Common myeloid progenitor, CD34-positive (primary cell): Measurements from ENCODE around the gene ADGRD1.

Experiments
- CTCF ChIA-PET: fragments of 350-600 bp; sonication (Branson Sonifier 250); formaldehyde crosslinking; loops from one replicate; lab custom pipeline; 2021; ENCODE audit warnings: antibody characterized with exemption; lab: Charles Lee
- POLR2A ChIA-PET: fragments of 350-600 bp; sonication (Branson Sonifier 250); formaldehyde crosslinking; loops from one replicate; lab custom pipeline; 2021; ENCODE audit warnings: antibody characterized with exemption; lab: Charles Lee
- DNase-seq, 3 donors: peaks; one replicate each; pipeline versions ENCODE4 v3.0.0 to v3.0.0-alpha.2; 2013
- H3K27ac ChIP-seq, 2 experiments: 1 replicate in 1 of 2; 2 replicates in 1 of 2; pipeline ENCODE4 v1.7.0; 2013; ENCODE audit warnings: inconsistent platforms in 2 of 2, low read length in 2 of 2, mild to moderate bottlenecking in 2 of 2, low read depth in 1 of 2, moderate library complexity in 1 of 2; ENCODE audit not compliant: severe bottlenecking in 2 of 2, insufficient read depth in 1 of 2, poor library complexity in 1 of 2
- H3K27me3 ChIP-seq, 5 experiments: replicated peaks in 2 of 5; 1 replicate in 3 of 5; 2 replicates in 2 of 5; pipeline versions ENCODE4 v1.6.1 to v1.7.0; 2013; ENCODE audit warnings: low read length in 4 of 5, mild to moderate bottlenecking in 2 of 5, moderate library complexity in 2 of 5, inconsistent platforms in 1 of 5; ENCODE audit not compliant: insufficient read depth in 5 of 5, control insufficient read depth in 4 of 5
- H3K36me3 ChIP-seq, 4 experiments: 1 replicate in 2 of 4; 2 replicates in 2 of 4; pipeline versions ENCODE4 v1.6.1 to v1.7.0; 2013; ENCODE audit warnings: low read length in 3 of 4, control low read depth in 1 of 4, mild to moderate bottlenecking in 1 of 4; ENCODE audit not compliant: control insufficient read depth in 4 of 4, insufficient read depth in 4 of 4
- H3K4me1 ChIP-seq, 4 experiments: 1 replicate in 3 of 4; 2 replicates in 1 of 4; pipeline versions ENCODE4 v1.6.1 to v1.7.1; 2013; ENCODE audit warnings: low read length in 3 of 4, mild to moderate bottlenecking in 3 of 4, control low read depth in 1 of 4, inconsistent platforms in 1 of 4, moderate library complexity in 1 of 4; ENCODE audit not compliant: control insufficient read depth in 4 of 4, insufficient read depth in 4 of 4; ENCODE audit errors: control extremely low read depth in 1 of 4
- H3K4me3 ChIP-seq, 7 experiments: 1 replicate in 4 of 7; 2 replicates in 3 of 7; pipeline versions ENCODE4 v1.5.1 to v1.7.0; 2013; ENCODE audit warnings: mild to moderate bottlenecking in 7 of 7, low read length in 6 of 7, moderate library complexity in 6 of 7, inconsistent platforms in 2 of 7, low read depth in 2 of 7, control low read depth in 1 of 7; ENCODE audit not compliant: insufficient read depth in 4 of 7, control insufficient read depth in 1 of 7; ENCODE audit errors: extremely low read depth in 1 of 7
- H3K9me3 ChIP-seq, 5 experiments: 1 replicate in 4 of 5; 2 replicates in 1 of 5; pipeline versions ENCODE4 v1.6.1 to v1.7.1; 2013; ENCODE audit warnings: low read length in 4 of 5, mild to moderate bottlenecking in 2 of 5, inconsistent platforms in 1 of 5, low read depth in 1 of 5, moderate library complexity in 1 of 5; ENCODE audit not compliant: control insufficient read depth in 4 of 5, insufficient read depth in 2 of 5; ENCODE audit errors: control extremely low read depth in 1 of 5
- WGBS: methylation state at CpG from one replicate; pipeline ENCODE4 v1.1.5; 2013; ENCODE audit not compliant: insufficient coverage; 5-methylcytosine and 5-hydroxymethylcytosine counted together

Gene ADGRD1

GRCh38 chr12:131034631-131035244 is 81.0 kb downstream of the ADGRD1 start:
- Histone ChIP-seq H3K4me1 (no peaks in the 10 kb centered on the region), H3K4me3 (no peak overlapping the region), H3K36me3 (no peaks in the 10 kb centered on the region), H3K27me3 (peaks cover 0 to 16% (median 0%) of the 10 kb centered on the region in 5 experiments), H3K27ac (no peak overlapping the region), H3K9me3 (no peaks in the 10 kb centered on the region)
- no peak for DNase-seq
- POLR2A ChIA-PET = no interaction called here
- WGBS = 74% methylated on average over 8 of the region's 15 CpGs
- CTCF ChIA-PET = no interaction called here

- ChIA-PET POLR2A (no interaction called here), CTCF (no interaction called here)
- DNase-seq = no peak
- H3K36me3 ChIP-seq = no peaks in the 10 kb centered on the region
- peaks cover 0 to 16% (median 0%) of the 10 kb centered on the region in 5 experiments for H3K27me3 ChIP-seq
- H3K9me3 ChIP-seq = no peaks in the 10 kb centered on the region
- no peak overlapping the region for H3K4me3 ChIP-seq
- no peaks in the 10 kb centered on the region for H3K4me1 ChIP-seq
- 94% methylated on average over 18 of the region's 18 CpGs for WGBS
- H3K27ac ChIP-seq = no peak overlapping the region
Measured at GRCh38 chr12:131035245-131035681, 81.6 kb downstream of the ADGRD1 start.

- Histone ChIP-seq H3K27ac (no peak overlapping the region), H3K36me3 (no peaks in the 10 kb centered on the region), H3K4me3 (no peak overlapping the region), H3K27me3 (peaks cover 0 to 10% (median 0%) of the 10 kb centered on the region in 5 experiments), H3K9me3 (no peaks in the 10 kb centered on the region), H3K4me1 (no peaks in the 10 kb centered on the region)
- ChIA-PET CTCF (no interaction called here), POLR2A (no interaction called here)
- WGBS = 96% methylated on average over 10 of the region's 11 CpGs
- no peak for DNase-seq
Measured at GRCh38 chr12:131038159-131038558, 84.5 kb downstream of the ADGRD1 start.

GRCh38 chr12:131038961-131039950 is 85.5 kb downstream of the ADGRD1 start:
- CTCF ChIA-PET = no interaction called here
- H3K9me3 ChIP-seq = no peaks in the 10 kb centered on the region
- H3K27me3 ChIP-seq = peaks cover 0 to 3% (median 0%) of the 10 kb centered on the region in 5 experiments
- no peak overlapping the region for H3K4me3 ChIP-seq
- DNase-seq = no peak
- no peaks in the 10 kb centered on the region for H3K4me1 ChIP-seq
- POLR2A ChIA-PET = no interaction called here
- 96% methylated on average over 35 of the region's 35 CpGs for WGBS
- H3K27ac ChIP-seq = no peak overlapping the region
- H3K36me3 ChIP-seq = no peaks in the 10 kb centered on the region

GRCh38 chr12:131040491-131040890 is 86.8 kb downstream of the ADGRD1 start:
- Histone ChIP-seq H3K27ac (no peak overlapping the region), H3K27me3 (peaks cover 0 to 3% (median 0%) of the 10 kb centered on the region in 5 experiments), H3K4me3 (no peak overlapping the region), H3K4me1 (no peaks in the 10 kb centered on the region), H3K9me3 (no peaks in the 10 kb centered on the region), H3K36me3 (no peaks in the 10 kb centered on the region)
- no peak for DNase-seq
- CTCF ChIA-PET = no interaction called here
- POLR2A ChIA-PET = no interaction called here
- WGBS = 87% methylated on average over 11 of the region's 11 CpGs

GRCh38 chr12:131041216-131041967 is 87.7 kb downstream of the ADGRD1 start:
- peaks cover 0 to 3% (median 0%) of the 10 kb centered on the region in 5 experiments for H3K27me3 ChIP-seq
- H3K27ac ChIP-seq = no peak overlapping the region
- H3K4me3 ChIP-seq = no peak overlapping the region
- no peak for DNase-seq
- no peaks in the 10 kb centered on the region for H3K36me3 ChIP-seq
- POLR2A ChIA-PET = no interaction called here
- H3K9me3 ChIP-seq = no peaks in the 10 kb centered on the region
- CTCF ChIA-PET = no interaction called here
- WGBS = 88% methylated on average over 18 of the region's 20 CpGs
- H3K4me1 ChIP-seq = no peaks in the 10 kb centered on the region
